ENCODE results near the gene SYNPO2. TPM values are rescaled to one million over a fixed set of nuclear protein-coding genes. Genes with fewer than 3 reads are reported as not detected.

Gene SYNPO2
- total and polyA plus RNA-seq, 2 of the 8 experiments (the other 6 are each of a cell fraction or from before 2014, with no cell fraction given), result 0.50 to 4.2 TPM

GRCh38 chr4:119110121-119110520, 221.5 kb downstream of the SYNPO2 start:
- no peak overlapping the region for H2AK5ac ChIP-seq (ENCODE audit: low read depth, low read length)
- FAIRE-seq, result no peak
- no peak for DNase-seq (ENCODE audit: low read depth in 1 of 2, low spot score in 2 of 2)
- no peak overlapping the region for H2BK12ac ChIP-seq (ENCODE audit: low read depth, low read length)
- H2BK120ac ChIP-seq (replicated peaks; ENCODE audit: low read depth, low read length), result no peak overlapping the region
- H4K91ac ChIP-seq (replicated peaks; ENCODE audit: insufficient read length, low read length), result no peak overlapping the region
- no peaks in the 10 kb centered on the region for H3K79me2 ChIP-seq (ENCODE audit: control insufficient read depth in 1 of 2, insufficient read depth in 2 of 2, low read length in 2 of 2)
- H2BK20ac ChIP-seq (ENCODE audit: low read length), result no peak overlapping the region
- no peak overlapping the region for H3K4me3 ChIP-seq (ENCODE audit: extremely low read depth in 1 of 4, insufficient read depth in 2 of 4, low read depth in 3 of 4, low read length in 4 of 4)
- ChIA-PET CTCF (ENCODE audit: partially characterized antibody) (interaction anchor here (0.6 to 1.2 kb wide), 2 partner anchors 11 to 1867 kb away, joined by 3 to 5 read pairs; no protein-coding TSS in a partner anchor), POLR2A (ENCODE audit: partially characterized antibody) (no interaction called here)
- no peak overlapping the region for H3K14ac ChIP-seq (ENCODE audit: insufficient read length)
- no peaks in the 10 kb centered on the region for H3K23me2 ChIP-seq (ENCODE audit: low read depth, low read length)
- no peak overlapping the region for H2BK15ac ChIP-seq (ENCODE audit: low read length)
- no peak overlapping the region for H3K9ac ChIP-seq (replicated peaks in 1 of 4; ENCODE audit: extremely low read depth in 1 of 4, low read depth in 3 of 4, low read length in 3 of 4)
- no peak overlapping the region for H3K23ac ChIP-seq (ENCODE audit: insufficient read length)
- 97% methylated on average over 2 of the region's 2 CpGs; no CpG with 5 or more reads in 1 of the 2 experiments for WGBS, 2 experiments (ENCODE audit: extremely low coverage in 1 of 2, insufficient coverage in 1 of 2, insufficient read length in 1 of 2, insufficient replicate concordance in 2 of 2, low coverage in 1 of 2, low lambda C conversion rate in 2 of 2, missing lambda C conversion rate in 1 of 2)
- no peaks in the 10 kb centered on the region for H4K20me1 ChIP-seq (replicated peaks in 1 of 2; ENCODE audit: control insufficient read depth in 1 of 2, insufficient read depth in 2 of 2, low read length in 2 of 2)
- no peak overlapping the region for H3K27ac ChIP-seq (ENCODE audit: low read depth, low read length)
- no peak overlapping the region for H3K4me2 ChIP-seq (ENCODE audit: insufficient read depth in 1 of 2, low read depth in 2 of 2, low read length in 2 of 2)
- no peaks in the 10 kb centered on the region for H3K36me3 ChIP-seq (ENCODE audit: control insufficient read depth in 2 of 4, insufficient read depth in 4 of 4, low read length in 3 of 4)
- no peak overlapping the region for H3K18ac ChIP-seq (ENCODE audit: extremely low read depth, low read length)
- no peak overlapping the region for H4K8ac ChIP-seq (ENCODE audit: extremely low read depth, insufficient read depth, low read length)
- H3K56ac ChIP-seq (replicated peaks; ENCODE audit: insufficient read length, low read depth, low read length), result no peak overlapping the region
- no peak for TF ChIP-seq SIX5 (IDR thresholded peaks at IDR 0.05; ENCODE audit: low read depth, low read length)
- no peak overlapping the region for H4K5ac ChIP-seq (ENCODE audit: insufficient read length, low read depth, low read length)
- no peak overlapping the region for H2BK5ac ChIP-seq (ENCODE audit: low read depth, low read length)
- no peaks in the 10 kb centered on the region for H3K79me1 ChIP-seq (ENCODE audit: low read depth, low read length)
- H2AFZ ChIP-seq (ENCODE audit: low read length), result no peak overlapping the region
- H3K4me1 ChIP-seq (replicated peaks in 1 of 4; ENCODE audit: control insufficient read depth in 3 of 4, insufficient read depth in 4 of 4, low read length in 3 of 4), result no peaks in the 10 kb centered on the region
- H3K9me3 ChIP-seq (ENCODE audit: insufficient read depth in 2 of 2, low read depth in 1 of 2, low read length in 1 of 2), result no peaks in the 10 kb centered on the region
- H3K27me3 ChIP-seq (replicated peaks in 1 of 4; ENCODE audit: control insufficient read depth in 3 of 4, extremely low read depth in 1 of 4, insufficient read depth in 3 of 4, low read length in 3 of 4), result no peaks in the 10 kb centered on the region
- H3K4ac ChIP-seq (replicated peaks; ENCODE audit: insufficient read length, low read depth, low read length), result no peak overlapping the region

Other genes with a start within 250 kb of the SYNPO2 start
- 52.8 and 57.3 TPM in 2 replicates for gene METTL14, start 203.5 kb upstream of the SYNPO2 start, total RNA-seq (2021; fragmentation: NEBNext Ultra II Directional; extraction: Animal tissue kit (Norgen Biotek cat#: 25700))
- gene METTL14, start 203.5 kb upstream of the SYNPO2 start, polyA plus RNA-seq (2011; rRNA removed), result 5.1 and 8.8 TPM in 2 replicates
- 84.6 and 91.6 TPM in 2 replicates for gene SEC24D, start 52.7 kb upstream of the SYNPO2 start, total RNA-seq (2021; fragmentation: NEBNext Ultra II Directional; extraction: Animal tissue kit (Norgen Biotek cat#: 25700))
- gene SEC24D, start 52.7 kb upstream of the SYNPO2 start, polyA plus RNA-seq (2011; rRNA removed), result 28.9 and 44.1 TPM in 2 replicates
- not detected in 2 replicates for gene MYOZ2, start 247.0 kb downstream of the SYNPO2 start, total RNA-seq (2021; fragmentation: NEBNext Ultra II Directional; extraction: Animal tissue kit (Norgen Biotek cat#: 25700))
- gene MYOZ2, start 247.0 kb downstream of the SYNPO2 start, polyA plus RNA-seq (2011; rRNA removed), result not detected in 2 replicates

Measured in H1 (cell line).